GM12891 (cell line): Measurements from ENCODE around the gene SND1.

Experiments used
- DNase-seq: peaks from one replicate; pipeline ENCODE4 v3.0.0; 2011; ENCODE audit warnings: low spot score; ENCODE audit not compliant: insufficient read length
- FAIRE-seq: peaks from 2 replicates; lab custom pipeline; 2011; peaks lifted over from hg19 to GRCh38; lab: Jason Lieb, UNC
- PAX5 ChIP-seq: IDR thresholded peaks from 2 replicates; pipeline ENCODE4 v1.6.1; 2011; ENCODE audit warnings: low read length, moderate library complexity, mild to moderate bottlenecking; ENCODE audit not compliant: insufficient read depth, severe bottlenecking
- POLR2A ChIP-seq: IDR thresholded peaks from 2 replicates; pipeline ENCODE4 v1.6.1; 2011; ENCODE audit warnings: low read depth, low read length, control low read depth
- POLR2AphosphoS5 ChIP-seq: IDR thresholded peaks from 2 replicates; pipeline ENCODE4 v1.6.1; 2011; ENCODE audit warnings: low read depth, low read length, control low read depth
- POU2F2 ChIP-seq: IDR thresholded peaks from 2 replicates; pipeline ENCODE4 v1.6.1; 2011; ENCODE audit warnings: low read depth, mild to moderate bottlenecking, control low read depth, low read length, moderate library complexity
- SPI1 ChIP-seq: IDR thresholded peaks from 2 replicates; pipeline ENCODE4 v1.6.1; 2011; ENCODE audit warnings: low read depth, low read length, control low read depth
- TAF1 ChIP-seq: IDR thresholded peaks from 2 replicates; pipeline ENCODE4 v1.6.1; 2011; ENCODE audit warnings: low read depth, low read length, control low read depth

SND1 gene

DNA sequence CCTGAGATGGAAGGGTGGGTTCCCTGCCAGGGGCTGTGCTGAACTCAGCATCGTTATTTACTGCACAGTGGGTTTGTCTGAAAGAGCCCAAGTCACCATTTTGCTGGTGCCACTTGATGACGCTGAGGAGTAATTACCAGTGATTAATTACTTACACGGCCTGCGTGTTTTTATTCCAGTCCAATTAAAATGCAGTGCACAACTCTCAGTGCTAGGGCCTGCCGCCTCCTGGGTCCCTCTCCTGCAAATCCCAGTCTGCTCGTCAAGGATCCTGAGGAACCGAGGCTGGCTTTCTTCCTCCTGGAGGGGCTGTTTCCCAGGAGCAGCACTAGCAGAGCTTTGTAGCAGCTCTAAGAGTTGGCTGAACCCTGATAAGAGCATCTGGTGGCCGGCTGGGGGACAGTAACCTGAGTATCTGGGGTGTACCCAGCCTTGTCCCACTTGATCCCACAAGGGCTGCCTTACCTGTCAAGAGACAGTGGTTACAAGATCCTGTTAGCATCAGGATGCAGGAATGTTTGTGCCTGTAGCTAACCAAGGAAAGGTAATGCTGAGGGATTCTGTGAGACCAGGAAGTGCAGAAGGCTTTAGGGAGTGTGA, 424.3 kb downstream of the SND1 start:
- FAIRE-seq (no peak), DNase-seq (no peak)
- TF ChIP-seq POU2F2 (no peak), POLR2A (no peak), SPI1 (no peak), PAX5 (no peak), POLR2AphosphoS5 (no peak), TAF1 (no peak)

DNA sequence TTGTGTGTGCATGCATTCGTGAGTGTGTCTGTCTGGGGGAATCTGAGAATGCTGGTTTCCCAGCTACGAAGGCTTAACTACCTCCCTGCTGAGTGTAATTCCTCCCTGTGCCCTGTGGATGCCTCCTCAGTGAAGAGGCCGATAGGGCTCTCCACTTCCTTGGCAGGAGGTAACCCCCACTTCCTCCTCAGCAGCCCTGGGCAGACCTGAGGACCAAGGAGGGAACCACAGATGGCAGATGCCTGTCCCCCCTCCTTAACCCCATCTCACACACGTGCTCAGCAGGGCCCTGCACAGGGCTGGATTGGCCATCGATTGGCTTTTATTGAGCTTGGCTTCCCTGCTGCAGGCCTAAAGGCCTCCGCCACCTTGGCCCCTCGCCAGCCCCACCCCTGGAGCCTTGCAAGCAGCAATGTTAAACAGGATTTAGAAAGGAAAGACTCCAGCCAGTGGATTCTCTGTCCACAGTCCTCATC, 424.8 kb downstream of the SND1 start:
- FAIRE-seq (no peak), DNase-seq (no peak)
- TF ChIP-seq POLR2A: no peak
- no peak for TF ChIP-seq PAX5
- TF ChIP-seq POU2F2: no peak
- no peak for TF ChIP-seq SPI1
- no peak for TF ChIP-seq POLR2AphosphoS5
- no peak for TF ChIP-seq TAF1

DNA sequence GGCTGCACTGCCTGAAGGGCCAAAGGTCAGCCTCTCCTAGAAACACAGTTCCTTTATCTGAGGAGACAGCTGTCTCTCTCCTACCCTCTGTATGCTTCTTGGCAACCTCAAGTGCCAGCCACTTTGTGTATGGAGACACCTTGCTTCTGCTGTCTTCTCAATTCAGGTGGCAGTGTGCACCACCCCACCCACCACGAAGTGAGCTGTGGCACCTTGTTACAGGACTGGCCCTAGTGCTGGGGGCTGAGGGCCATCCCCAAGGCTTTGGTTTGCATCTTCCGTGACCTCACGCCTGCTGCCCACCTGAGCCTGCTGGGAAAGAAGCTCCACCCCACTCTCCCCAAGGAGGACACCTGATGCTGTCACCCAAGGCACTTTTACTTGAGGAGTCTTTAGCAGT, 426.3 kb downstream of the SND1 start:
- TF ChIP-seq PAX5: no peak
- no peak for TF ChIP-seq POLR2AphosphoS5
- TF ChIP-seq POU2F2: no peak
- TF ChIP-seq SPI1: no peak
- TF ChIP-seq TAF1: no peak
- no peak for TF ChIP-seq POLR2A
- FAIRE-seq (no peak), DNase-seq (no peak)

DNA sequence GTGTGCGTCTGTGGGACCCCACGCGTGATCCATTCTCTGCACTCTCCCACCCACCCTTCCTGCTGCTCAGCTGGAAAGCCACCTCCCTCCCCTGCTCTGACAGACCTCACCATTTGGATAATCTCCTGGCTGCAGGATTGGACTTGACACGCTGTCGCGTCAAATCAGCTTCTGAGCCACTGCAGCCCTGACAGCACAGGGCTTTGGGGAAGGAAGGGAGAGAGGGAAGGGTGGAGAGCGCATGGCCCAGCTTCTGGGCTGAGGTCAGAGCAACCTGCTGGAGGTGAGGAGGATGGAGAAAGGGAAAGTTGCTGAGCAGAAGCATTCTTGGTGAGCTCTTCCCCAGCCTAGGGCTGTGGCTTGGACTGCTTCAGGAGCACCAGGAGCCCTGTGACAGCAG, 428.2 kb downstream of the SND1 start:
- TF ChIP-seq POLR2A (no peak), POLR2AphosphoS5 (no peak), POU2F2 (no peak), SPI1 (no peak), PAX5 (no peak), TAF1 (no peak)
- DNase-seq: no peak
- no peak for FAIRE-seq

DNA sequence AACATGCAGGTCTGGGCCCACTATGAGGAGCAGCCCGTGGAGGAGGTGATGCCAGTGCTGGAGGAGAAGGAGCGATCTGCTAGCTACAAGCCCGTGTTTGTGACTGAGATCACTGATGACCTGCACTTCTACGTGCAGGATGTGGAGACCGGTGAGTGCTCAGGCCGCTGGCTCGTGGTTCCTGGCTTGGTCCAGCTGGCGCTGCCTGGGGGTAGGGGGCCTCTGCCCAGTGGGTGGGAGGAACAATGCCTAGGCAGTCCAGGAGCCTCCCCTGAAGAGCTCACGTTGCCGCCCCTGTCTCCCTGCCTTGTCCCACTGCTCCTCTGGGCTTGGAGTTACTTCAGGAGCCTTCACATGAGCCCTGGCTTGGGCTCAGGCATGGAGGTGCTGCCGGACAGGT, 429.4 kb downstream of the SND1 start:
- FAIRE-seq (no peak), DNase-seq (no peak)

DNA sequence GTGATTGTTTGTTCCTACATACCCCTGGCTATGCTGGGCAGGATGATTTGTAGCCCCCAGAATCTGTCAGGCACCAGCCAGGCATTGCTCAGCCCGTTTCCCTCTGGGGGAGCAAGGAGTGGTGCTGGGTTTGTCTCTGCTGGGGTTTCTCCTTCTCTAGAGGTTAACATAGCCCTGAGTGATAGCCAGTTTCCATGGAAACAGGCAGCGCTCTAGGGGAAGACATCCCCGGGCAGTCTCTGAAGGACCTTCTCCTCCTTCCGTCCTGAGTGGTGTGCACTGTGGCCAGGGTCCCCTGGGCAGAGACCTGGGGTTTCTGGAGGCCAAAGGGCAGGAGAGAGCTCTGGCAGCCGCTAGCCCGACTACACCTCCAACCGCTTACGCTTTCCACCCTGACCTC, 429.8 kb downstream of the SND1 start:
- FAIRE-seq: no peak
- TF ChIP-seq POLR2AphosphoS5: no peak
- no peak for TF ChIP-seq POU2F2
- no peak for TF ChIP-seq PAX5
- no peak for TF ChIP-seq POLR2A
- no peak for TF ChIP-seq TAF1
- TF ChIP-seq SPI1: no peak
- no peak for DNase-seq

More for the DNA sequence above, 429.4 kb downstream of the SND1 start:
- TF ChIP-seq POLR2AphosphoS5: no peak
- no peak for TF ChIP-seq SPI1
- TF ChIP-seq PAX5: no peak
- TF ChIP-seq POU2F2: no peak
- TF ChIP-seq POLR2A: no peak
- no peak for TF ChIP-seq TAF1

DNA sequence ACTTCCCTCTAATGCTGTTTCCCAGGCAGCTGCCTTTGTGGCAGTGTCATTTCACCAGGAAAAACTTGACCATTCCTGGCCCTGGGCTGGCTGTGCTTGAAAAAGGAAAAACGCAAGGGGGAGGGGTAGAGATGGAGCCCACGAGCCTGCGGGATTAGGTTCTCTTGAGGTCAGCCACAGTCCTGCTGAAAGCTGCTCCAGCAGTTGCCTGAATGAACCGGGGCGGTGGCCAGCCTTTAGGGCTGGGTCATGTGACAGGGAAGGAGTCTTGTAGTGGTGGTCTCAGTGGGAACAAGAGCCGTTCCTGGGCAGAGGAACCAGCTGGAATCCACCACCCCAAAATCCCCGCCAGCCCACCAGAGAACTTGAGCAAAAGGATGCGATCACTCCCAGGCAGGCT, 430.4 kb downstream of the SND1 start:
- TF ChIP-seq POLR2A (no peak), POU2F2 (no peak), SPI1 (no peak), TAF1 (no peak), PAX5 (no peak), POLR2AphosphoS5 (no peak)
- FAIRE-seq (no peak), DNase-seq (no peak)

DNA sequence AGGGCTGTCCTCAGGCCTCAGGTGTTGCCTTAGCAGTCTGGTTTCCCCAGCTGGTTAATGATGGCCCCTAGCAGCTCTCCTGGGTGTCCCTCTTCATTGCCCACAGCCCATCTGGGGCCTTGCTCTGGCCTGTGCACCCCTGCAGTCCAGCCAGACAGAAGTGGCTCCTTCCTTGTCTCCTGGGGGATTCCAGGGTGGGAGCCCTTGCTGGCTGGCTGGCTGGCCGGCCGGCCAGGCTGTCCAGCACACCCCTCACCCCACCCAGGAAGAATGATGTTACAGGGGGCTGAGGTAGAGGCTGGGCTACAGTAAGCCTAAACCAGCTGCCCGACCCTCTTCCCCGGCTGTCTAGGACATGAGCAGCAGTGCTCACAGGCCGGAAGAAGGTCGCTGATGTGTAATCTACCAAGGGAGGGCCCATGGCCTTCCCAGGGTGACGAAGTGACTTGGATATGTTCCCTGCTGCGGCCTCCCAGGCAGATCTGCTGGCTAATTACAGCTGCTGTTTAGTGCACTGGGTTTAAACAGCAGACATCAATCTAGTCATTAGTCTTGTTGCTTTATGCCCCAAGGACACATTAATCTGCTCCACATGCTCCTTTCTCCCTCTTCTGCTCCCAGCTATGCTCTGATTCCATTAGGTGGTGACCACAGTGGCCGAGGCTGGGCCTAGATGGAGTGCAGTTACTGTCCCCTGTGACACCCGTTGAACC, 433.1 kb downstream of the SND1 start:
- TF ChIP-seq SPI1: no peak
- TF ChIP-seq TAF1: no peak
- no peak for TF ChIP-seq POLR2AphosphoS5
- no peak for TF ChIP-seq POU2F2
- TF ChIP-seq PAX5: no peak
- TF ChIP-seq POLR2A: no peak
- no peak for FAIRE-seq
- no peak for DNase-seq

DNA sequence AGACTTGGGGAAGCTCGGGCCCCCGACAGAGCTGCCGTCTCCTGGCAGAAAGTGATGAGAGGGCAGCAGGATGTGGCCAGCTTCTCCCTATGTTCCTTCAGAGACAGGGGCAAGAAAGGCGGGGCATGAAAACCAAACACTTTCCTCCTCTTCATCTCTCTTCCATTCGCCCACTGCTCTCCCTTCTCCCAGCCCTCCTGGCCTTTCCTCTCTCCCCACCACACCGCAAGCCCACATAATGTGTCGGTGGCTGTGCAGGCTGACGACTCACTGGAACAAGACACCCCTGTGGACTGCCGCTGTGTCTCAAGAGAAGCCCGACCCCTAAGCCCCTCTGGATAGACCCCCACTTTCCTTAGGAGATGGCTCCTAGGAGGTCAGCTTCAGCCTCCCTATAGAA, 438.5 kb downstream of the SND1 start:
- no peak for DNase-seq
- FAIRE-seq: no peak
- TF ChIP-seq TAF1 (no peak), POLR2AphosphoS5 (no peak), PAX5 (no peak), SPI1 (no peak), POLR2A (no peak), POU2F2 (no peak)

DNA sequence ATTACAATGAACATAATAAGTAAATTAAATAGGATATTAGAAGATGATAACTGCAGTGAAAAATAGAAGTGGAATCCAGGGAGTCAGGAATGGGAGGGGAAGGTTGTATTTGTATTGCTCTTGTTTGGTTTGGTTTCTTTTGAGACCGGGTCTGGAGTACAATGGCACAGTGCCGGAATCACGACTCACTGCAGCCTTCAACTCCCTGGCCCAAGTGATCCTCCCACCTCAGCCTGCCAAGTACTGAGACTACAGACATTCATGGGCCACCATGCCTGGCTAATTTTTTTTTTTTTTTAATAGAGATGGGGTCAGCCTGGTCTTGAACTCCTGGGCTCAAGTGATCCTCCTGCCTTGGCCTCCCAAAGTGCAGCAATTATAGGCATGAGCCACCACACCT, 439.1 kb downstream of the SND1 start:
- DNase-seq (no peak), FAIRE-seq (no peak)
- TF ChIP-seq TAF1: no peak
